Hepatic stellate cell (primary cell): ENCODE measurements around the gene ZNF181.
"Not testable (repeated sequence)": the region's sequence is repeated elsewhere in the genome, so short reads cannot be mapped to it uniquely, and the experiment has no call there.

Source experiments
- DNase-seq: peaks from one replicate; pipeline ENCODE4 v3.0.0; 2011; ENCODE audit warnings: low spot score

ZNF181 gene

GRCh38 chr19:34733746-34734536 lies at the start of gene ZNF181:
Gene ZNF181 (plus strand): TSS chr19:34734243. CDS start chr19:34735038, 795 bp downstream.
- peak; percentile 85 for DNase-seq

DNA sequence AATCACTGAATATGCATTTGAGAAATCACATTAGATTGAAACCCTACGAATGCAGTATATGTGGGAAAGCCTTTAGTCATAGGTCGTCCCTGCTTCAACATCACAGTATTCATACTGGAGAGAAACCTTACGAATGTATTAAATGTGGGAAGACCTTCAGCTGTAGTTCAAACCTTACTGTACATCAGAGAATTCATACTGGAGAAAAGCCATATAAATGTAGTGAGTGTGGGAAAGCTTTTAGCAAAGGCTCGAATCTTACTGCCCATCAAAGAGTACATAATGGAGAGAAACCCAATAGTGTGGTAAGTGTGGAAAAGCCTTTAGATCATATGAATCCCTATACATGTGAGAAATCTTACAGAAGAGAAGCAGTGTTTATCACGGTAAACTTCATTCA lies 48.8 kb upstream of the ZNF181 start:
- not testable (repeated sequence) for DNase-seq

DNA sequence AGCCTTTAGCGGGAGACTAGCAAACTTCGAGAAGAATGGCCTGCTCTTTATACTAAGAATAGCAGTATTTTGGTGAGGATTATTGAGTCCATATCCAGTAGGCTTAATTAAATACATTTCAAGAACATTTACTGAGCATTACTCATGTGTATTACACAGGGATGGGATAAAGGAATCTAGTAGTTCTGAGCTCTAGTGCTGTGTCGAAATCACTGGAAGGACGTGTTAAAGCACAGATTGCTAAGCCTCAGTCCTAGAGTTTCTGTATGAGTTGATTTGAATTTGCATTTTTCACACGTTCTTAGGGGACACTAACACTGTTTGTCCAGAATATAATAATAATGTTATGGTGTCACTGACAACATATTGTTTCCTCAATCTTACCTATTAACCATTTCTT lies 47.6 kb upstream of the ZNF181 start:
- DNase-seq, result no peak

GRCh38 chr19:34687348-34687747 lies 46.7 kb upstream of the ZNF181 start:
- DNase-seq, result no peak

DNA sequence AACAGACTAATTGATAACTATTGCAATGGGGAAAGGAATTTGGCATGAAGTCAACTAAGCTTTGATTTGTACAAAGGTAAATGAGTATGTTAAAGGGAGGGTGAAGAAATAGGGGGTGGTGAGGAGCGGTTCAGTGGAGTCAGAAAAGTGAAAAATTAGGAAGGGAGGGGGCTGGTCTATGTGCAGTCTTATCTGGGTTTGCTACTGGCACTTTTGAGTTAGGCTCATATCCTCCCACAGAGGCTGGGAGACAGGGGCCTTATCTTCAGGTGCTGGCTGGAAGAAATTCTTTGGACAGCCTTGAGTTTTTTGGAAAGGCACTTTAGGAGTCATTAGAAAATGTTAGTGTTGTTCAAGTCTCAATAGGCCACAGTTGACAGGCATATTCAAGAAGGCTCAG lies 45.5 kb upstream of the ZNF181 start:
- DNase-seq, result no peak

DNA sequence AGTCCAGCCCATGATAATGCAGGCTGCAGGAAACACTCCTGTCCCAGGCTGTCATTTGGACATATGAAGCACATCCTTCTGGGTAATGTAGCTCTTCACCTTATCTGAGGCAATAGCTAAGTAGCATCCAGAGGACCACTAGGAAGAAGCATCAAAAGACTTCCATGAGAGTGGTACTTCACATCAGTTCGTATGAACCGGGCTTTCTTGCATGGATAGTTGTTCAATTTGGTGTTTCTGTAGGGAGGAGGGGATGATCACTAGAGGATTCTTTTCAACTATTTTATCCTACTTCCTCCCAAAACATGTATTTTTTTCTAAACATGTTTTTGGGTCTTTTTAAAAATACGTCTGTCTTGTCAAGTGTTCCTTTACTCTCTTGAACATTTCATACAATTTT lies 43.7 kb upstream of the ZNF181 start:
- DNase-seq, result no peak

GRCh38 chr19:34692549-34692948 lies 41.5 kb upstream of the ZNF181 start:
- DNase-seq, result no peak

- DNase-seq, result no peak
Measured at GRCh38 chr19:34707661-34708060, 26.4 kb upstream of the ZNF181 start.

- no peak for DNase-seq
Measured at GRCh38 chr19:34711890-34712289, 22.2 kb upstream of the ZNF181 start.

DNA sequence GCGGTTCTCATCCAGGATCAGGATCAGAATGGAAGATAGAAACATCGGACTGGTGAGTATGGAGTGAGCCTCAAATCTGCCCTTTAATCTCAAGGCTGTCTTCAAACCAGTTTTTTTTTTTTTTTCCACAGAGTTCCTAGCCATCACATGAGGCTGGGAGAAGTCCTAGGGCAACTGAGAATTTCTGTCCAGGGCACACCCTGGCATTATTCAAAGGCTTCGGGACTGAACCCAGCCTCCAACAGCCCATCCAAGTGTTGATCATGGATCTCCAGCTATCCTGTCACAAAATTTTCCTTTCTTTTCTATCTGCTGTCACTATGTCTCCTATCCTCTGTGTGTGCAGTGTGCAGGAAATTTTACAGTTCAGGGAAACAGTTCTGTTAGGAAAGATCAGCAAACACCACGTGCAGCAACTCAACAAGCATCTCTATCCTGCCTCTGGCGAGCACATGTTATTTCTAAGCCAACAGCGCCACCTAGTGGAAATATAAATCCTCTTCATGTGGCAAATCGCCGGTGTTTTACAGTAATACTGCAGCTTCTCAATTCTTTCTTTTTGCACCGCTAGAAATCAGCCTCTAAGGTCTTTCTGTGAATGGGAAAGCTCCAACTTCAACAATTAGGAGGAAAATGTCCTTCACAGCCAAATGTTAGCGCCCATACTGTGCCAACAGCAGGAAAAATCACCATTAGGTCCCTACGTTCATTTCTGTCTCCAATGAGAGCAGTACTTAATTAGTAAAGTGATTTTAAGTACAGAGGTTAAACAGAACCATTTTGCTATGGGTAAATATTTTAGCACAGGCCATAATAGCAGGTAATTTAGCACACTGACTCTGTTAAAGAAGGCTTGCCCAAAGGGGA lies 21.4 kb upstream of the ZNF181 start:
- peak; percentile 25 for DNase-seq

DNA sequence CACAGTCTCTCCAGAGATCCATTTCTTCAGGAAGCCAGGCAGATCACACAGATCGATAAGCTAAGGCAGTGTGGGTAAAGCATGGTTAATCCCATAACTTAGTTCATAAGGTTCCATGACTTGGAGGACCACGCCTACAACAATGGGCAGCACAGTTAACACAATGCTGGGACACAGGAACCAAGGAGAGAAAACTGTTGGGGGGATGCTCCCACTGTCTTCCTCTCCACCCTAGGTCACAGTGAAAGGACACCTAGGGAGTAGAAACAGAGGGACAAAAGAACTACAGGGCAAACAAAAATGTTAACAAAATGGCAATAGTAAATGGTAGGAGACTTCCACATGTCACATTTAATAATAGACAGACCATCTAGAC lies 20.8 kb upstream of the ZNF181 start:
- DNase-seq, result no peak

DNA sequence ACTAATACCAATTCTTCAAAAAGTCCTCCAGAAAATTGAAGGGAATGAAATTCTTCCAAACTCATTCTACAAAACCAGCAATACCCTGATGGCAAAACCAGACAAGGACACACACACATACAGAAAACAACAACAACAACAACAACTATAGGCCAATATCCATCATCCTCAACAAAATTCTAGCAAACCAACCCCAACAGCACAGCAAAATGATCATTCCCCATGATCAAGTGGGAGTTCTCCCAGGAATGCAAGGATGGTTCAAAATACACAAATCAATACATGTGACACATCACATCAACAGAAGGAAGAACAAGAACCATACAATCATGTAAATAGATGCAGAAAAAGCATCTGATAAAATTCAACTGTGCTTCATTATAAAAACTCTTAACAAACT lies 18.7 kb upstream of the ZNF181 start:
- DNase-seq, result no peak

DNA sequence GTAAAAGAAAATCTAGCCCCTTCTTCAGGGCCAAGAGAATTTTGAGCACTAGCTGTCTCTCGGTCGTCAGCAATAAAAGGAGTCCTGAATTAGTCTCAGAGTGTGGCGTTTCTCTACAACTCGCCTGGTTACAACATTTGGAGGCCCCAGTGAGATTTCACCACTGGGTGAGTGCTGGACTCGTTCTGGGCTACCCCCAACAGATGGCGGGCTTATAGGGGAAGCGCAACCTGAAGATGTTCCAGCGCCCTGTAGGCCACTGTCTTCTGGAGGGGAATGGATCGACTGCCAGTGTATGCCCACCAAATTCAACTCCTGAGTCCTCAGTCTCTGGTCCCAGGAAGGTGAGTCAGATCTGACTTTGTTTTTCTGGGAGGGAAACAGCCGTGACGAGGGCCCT lies 11.7 kb upstream of the ZNF181 start:
- DNase-seq, result no peak

DNA sequence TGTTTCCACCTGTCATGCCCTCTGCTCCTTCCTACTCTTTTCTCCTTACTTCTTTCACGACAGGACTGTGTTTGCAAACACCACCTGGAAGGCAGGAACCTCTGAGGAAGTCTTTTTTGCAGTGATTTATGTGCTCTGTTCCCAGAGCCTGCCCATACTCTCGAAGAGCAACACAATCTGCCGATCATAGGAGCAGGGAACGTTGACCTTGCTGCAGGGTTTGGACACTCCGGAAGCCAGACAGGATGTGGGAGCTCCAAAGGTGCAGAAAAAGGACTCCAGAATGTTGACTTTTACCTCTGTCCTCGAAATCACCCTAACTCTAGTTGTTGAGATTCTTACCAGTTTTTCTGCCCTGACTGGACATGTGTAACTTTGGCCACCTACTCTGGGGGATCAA lies 8.6 kb upstream of the ZNF181 start:
- DNase-seq, result no peak

- no peak for DNase-seq
Measured at GRCh38 chr19:34731019-34731829, 2.8 kb upstream of the ZNF181 start.

GRCh38 chr19:34731964-34732363 lies 2.1 kb upstream of the ZNF181 start:
- DNase-seq, result no peak

GRCh38 chr19:34732612-34733211 lies 1.3 kb upstream of the ZNF181 start:
- no peak for DNase-seq

DNA sequence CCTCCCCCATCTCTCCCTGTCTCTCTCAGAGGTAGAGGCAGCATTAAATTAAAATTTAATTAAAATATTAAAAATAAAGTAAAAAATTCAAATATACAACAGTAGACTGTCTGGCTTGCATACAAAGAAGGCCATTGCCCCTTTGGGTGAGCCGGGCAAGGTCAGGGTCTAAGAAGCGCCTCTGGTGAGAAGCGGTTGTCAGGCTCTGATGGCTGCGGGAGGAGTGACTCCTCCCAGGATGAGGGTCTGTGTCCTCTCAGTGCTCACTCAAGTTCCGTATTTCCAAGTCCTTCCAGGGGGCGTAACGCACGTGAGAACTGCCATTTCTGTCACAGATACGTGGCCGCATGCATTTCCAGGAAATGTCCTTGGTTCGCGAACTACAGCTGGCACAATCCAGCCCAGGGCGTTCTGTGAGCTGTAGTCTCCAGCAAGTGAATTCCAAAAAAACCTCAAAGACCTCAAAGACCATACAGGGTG lies 737 bp upstream of the ZNF181 start:
- no peak for DNase-seq

GRCh38 chr19:34734537-34735103 lies 577 bp downstream of the ZNF181 start:
- no peak for DNase-seq

- DNase-seq, result no peak
Measured at GRCh38 chr19:34744896-34745690, 11.1 kb downstream of the ZNF181 start.

- no peak for DNase-seq
Measured at GRCh38 chr19:34757441-34757840, 23.4 kb downstream of the ZNF181 start.
